Muscle of arm (tissue), 12 donors: ENCODE results near the gene SUCLG2. TPM values are rescaled to one million over a fixed set of nuclear protein-coding genes. Genes with fewer than 3 reads are reported as not detected.

Source experiments
- DNase-seq: peaks from one replicate; pipeline ENCODE4 v3.0.0-alpha.2; 2013
- polyA plus RNA-seq, 12 donors: library from polyadenylated mRNA; unstranded; fragments of 120-200 nt; gene quantifications; one replicate each; pipeline ENCODE4 v1.2.1, GENCODE V29; 2013; ENCODE audit not compliant: insufficient read length in 12 of 12

Gene SUCLG2
- polyA plus RNA-seq, 12 donors: 31.4 to 45.8 (median 36.3) TPM; not detected in 1

DNA sequence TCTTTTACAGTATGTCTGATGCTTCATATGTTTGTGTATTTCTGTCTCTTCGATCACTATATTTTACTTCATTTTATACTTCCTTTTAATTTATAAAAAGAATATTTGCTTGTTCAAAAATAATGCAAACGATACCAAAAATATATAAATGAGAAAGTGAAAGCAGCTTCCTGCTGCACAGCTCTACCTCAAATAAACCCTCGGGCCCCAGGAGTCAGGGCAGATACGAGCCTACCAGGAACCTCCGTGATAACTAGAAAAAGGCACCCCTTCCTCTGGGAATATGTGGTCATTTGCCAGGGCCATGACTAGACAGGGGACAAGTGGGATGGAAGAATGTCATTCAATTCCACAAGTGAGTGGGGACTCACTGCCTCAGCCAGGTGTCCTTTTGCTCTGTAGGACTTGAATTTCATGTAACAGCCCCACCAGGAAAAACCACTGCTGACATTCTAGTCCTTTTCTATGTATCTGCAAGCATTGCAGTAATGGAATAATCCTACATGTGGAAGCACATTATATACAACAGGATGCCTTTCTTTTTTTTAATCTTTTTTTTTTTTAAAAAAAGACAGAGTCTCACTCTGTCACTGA lies 133.3 kb downstream of the SUCLG2 start:
- no peak for DNase-seq

DNA sequence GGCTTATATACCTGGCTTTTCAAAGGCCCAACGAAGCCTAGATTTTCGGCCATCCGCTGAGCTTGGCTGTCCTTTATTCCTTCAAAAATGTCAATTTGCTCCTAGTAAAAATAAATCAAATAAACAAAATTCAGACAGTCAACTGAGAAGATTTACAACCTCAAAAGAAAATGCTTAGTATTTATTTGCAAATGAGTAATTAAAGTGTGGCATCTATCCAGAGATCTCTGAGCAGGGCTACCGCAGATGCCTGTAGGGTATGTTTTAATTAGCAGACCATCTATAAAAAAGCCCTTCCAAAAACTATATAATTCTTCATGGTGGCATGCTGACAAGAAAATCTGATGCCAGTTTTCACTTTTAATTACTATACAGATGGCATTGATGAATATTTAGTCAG lies 136.2 kb downstream of the SUCLG2 start:
- no peak for DNase-seq

DNA sequence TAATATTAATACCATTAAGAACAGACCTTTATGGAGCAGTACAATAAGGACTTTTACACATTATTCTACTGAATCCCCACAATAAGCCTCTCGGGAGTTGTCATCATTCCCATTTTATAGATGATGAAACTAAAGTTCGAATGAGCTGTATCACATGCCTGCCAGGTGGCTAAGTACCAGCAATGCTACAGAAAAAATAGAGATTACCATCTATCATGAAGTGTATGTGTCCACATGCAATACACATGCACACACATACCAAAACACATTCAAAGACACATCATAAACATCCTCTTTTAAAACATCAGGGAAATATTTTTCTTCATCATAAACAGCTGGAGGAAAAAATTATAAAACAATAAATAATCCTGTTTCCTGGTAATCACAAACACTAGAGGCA lies 136.6 kb downstream of the SUCLG2 start:
- no peak for DNase-seq

DNA sequence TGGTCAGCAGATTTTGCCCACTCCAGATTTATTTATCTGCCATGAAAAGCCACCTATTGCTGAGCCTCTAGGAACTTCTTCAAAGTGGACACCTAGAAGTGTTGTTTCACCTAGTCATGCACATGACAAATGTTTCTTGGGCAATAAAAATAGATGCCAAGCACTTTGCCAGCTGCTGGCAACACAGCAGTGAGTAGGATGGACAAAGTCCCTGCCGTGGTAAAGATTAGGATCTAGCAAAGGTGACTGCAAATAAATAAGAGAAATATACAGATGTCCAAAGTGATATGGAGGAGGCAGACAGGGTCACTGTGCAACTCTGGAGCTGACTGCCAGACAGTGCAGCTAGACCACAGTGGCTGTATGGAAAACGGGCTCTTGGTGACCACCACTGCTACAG lies 137.9 kb downstream of the SUCLG2 start:
- DNase-seq: no peak

DNA sequence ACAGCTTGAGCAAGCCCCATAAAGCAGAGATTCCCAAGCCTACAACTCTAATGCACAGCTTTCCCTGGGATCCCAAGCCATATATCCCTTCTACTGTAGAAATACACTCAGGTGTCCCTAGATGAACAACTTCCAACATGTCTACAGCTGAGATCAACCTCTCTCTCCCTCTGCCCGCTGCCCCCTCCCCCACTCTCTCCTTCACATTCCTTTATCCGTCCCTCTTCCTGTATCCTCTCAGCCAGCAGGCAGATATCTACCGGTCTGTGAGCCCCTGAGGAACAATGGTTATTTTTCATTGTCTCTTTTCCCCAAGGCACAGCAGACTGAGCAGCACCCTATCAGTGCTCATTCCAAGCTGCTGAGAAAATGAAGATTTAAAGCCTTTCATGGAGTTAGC lies 138.6 kb downstream of the SUCLG2 start:
- DNase-seq: no peak

DNA sequence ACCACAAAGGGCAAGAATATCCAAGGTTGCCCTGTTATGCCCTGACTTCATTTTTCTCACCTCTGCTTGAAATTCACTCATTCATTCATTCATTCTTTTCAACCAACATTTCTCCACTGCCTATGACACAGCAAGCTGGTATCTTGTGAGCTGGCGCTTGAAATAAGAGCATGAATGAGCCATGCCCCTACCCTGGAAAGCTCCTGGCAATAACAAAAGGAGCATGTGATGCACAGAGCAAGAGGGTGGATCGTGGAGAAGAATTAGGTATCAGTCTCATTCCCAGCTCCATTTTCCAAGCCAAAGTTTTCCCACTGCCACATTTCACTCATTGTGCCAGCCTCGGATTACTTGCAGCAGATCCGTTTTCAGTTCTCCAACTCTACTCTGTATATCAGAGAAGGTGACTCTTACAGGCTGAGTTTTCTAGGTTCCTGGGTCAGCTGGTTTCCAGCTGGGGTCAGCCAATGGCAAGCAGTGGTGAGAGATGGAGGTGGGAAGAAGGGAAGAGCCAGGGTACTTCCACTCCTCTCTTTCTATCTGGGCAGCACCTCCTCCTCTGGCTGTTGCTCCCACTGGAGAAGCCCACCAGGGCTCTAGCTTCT lies 144.8 kb downstream of the SUCLG2 start:
- no peak for DNase-seq

DNA sequence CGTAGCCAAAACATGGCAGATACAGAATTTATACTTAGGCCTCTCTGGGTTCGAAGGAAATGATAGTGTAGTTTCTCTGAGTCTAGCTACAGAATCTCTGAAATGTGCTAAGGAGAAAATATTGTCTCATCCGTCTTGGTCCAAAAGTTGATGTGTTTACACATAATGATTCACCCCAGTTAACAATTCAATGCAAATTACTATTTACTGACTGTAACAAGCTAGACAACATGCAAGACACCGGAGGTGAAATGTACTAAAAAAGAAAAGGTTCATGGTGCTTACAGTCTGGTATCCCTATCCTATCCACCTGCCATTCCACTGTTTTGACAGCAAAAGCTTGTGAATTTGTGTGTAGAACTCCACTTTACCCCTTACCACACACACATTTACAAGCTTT lies 146.8 kb downstream of the SUCLG2 start:
- no peak for DNase-seq

DNA sequence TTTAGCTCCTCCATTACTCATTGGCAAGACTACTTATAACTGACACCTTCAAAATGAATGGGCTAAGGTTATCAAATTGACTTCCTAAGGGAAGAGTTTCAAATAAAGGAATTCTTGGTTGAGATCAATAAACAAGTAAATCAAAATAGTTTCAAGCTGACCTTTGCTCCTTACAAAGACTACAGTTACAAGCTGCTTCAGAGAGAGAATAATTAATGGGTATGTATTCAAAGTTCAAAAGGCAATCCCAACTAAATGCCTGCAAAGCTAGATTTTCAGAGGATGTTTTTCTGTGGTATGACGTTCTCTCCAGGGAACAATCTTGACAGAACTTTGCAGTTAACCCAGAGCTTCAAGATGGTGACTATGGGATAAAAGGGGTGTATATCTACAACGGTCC lies 153.7 kb downstream of the SUCLG2 start:
- no peak for DNase-seq

DNA sequence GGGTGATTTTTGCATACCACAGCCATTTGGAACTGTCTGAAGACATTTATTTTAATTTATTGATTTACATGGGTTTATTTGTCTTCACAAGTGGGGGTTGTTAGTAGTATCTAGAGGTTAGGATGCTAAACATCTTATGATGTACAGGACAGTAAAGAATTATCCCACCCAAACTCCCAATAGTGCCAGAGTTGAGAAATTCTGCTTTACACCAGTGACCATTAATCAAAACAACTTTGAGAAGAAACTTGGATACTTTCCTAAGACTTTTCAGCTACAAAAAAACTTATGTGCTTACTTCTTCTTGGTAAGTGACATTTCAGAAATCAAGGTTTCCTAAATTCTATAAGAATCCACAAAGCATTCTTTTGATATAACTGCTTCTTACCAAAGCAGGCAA lies 156.7 kb downstream of the SUCLG2 start:
- no peak for DNase-seq

DNA sequence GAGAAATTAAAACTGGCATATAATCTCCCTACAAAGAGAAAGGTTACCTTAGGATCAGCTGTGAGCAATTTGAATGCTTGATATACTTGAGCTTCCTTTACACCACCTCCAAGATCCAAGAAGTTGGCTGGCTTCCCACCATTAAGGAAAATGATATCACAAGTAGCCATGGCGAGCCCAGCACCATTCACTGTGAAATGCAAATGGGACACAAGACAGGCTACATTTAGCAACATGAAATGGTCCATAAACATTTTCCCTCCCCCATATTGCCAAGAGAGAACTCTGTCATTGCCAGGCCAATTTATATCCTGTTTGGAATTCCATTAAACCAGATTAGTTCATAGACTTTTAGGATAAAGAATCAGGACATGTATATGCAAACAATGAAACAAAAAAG lies 158.7 kb downstream of the SUCLG2 start:
- no peak for DNase-seq

DNA sequence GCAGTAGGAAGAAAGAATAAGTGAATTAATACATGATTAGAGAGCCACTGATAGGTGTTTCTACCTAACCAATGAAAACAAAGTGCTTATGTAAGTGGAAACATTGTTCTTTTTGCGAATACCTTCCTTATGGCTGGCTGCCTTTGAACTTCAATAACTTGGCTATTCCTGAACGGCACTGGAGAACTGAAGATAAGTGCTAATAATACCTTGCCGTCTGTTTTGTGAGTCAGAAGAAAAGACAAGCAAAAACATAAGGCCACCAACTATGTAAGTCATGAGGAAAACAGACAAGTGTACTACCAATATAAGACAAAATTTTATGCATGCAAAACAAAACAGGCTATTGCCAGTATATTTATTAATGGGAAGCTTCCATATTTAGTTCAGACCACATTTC lies 160.6 kb downstream of the SUCLG2 start:
- DNase-seq: no peak

DNA sequence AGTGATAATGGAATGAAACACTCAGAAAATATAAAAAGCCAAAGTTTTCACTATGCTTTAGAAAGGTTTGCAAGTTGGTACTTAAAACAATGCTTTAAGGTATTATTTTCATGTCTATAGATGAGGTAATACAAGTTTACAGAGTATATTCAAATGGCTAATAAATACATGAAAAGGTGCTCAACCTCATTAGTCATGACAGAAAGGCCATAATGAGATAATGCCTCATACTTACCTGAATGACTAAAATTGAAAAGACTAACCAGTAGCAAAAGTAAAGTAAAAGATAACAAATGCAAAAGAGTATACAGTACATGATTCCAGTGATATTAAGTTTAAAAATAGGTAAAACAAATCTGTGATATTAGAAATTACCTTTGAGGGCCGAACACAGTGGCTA lies 163.8 kb downstream of the SUCLG2 start:
- DNase-seq: no peak

DNA sequence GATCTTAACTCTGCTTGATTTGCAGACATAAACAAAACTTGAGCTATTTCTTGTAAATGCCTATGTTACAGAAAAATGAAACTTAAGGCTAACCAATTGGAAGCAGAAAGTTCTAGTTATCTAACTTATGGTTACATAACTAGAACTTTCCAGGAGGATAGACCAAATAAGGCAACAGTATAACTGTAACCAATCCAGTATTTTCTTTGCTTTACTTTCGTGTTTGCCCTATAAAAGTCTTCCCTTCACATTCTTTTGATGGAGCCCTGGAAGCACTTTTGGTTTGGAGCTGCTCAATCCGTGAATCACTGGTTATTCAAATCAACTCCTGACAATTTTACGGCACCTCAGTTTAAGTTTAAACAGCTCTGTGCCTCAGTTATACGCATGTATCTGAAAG lies 164.6 kb downstream of the SUCLG2 start:
- no peak for DNase-seq

DNA sequence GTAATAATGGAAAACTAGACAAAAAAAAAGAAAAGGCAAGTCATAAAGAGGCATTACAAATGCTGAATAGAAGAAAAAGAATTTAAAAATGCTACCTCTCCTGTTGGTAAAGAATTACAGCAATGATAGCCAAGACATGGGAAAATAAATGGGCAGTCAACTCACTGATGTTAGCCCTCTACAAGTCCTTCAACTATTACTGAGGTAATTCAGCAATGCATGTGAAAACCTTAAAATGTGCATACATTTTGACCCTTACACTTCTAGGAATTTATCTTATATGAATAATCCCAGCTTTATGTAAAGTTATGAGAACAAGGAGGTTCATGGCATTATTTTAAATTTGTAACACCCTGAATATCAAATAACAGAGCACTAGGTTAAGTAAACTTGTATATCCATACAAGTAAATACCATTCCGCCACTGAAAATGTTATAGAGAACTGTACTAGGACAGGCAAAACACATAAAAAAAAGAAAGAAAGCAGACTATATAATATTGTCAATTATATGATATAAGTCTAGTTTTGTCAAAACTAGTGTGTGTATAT lies 166.8 kb downstream of the SUCLG2 start:
- DNase-seq: no peak

DNA sequence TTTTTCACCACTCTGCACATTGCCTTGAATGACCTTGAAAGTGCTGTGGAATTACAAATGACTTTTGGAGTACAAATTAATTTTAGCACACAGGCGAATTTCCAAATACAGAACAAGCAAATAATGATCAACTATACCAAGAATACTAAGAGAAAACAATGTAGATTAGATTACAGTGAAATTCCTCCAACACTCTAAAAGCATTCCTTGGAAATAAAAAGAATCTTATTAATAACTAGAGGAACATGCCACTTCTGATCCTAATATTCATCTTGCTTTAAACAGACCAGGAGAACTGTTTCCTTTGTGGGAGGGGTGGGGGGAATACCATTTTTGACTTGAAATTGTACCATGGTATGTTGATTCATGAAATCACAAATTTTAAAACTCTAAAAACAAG lies 167.5 kb downstream of the SUCLG2 start:
- no peak for DNase-seq

DNA sequence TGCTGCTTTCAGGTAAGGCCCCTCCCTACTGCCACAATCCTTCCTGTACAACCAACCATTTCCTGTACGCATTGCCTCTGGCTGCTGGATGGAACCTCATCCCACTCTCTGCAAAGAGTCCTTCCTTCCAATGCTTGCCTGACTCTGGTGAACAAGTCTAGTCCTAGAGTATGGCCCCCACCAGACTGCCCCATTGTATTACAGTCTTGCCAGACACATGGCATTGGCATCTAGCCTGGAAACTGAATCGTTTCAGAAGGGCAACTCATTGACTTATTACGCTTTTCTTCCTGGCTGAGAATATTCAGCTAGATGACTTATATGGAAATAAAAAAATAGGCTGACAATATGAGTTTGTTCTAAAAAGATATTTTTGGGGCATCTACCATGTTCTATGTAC lies 170.3 kb downstream of the SUCLG2 start:
- DNase-seq: no peak

DNA sequence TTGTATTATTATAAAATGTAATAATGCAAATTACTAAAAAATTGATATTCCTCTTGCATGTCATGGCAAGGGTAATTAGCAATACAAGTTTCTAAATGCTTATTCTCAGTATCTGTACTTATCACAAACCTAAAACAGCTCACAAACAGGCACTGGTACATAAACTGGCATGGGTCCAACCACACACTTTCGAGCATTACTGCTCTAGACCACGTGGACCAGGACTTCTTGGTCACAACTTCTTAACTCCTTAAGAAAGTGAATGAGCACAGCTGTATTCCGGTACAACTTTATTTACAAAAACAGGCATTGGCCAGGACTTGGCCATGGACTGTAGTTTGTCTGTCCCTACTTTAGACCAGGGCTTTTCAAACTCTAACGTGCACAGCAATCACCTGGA lies 173.3 kb downstream of the SUCLG2 start:
- DNase-seq: no peak

DNA sequence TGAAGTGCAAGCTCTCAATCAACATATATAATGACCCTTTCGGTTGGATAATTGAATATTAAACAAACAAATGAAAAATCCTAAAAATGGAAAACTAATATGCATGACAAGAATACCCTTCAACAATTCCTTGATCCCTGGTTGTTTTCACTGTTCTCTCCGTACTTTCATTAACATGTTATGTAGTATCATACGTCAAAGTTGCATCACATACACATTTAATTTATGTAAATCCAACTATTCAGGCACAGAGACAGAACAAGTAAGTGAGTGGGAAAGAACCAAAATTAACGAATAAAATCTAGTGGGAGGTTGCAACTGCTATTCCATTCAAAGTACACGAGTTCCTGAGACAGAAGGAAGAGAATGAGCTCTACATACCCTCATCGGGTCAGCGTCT lies 176.0 kb downstream of the SUCLG2 start:
- DNase-seq: no peak

DNA sequence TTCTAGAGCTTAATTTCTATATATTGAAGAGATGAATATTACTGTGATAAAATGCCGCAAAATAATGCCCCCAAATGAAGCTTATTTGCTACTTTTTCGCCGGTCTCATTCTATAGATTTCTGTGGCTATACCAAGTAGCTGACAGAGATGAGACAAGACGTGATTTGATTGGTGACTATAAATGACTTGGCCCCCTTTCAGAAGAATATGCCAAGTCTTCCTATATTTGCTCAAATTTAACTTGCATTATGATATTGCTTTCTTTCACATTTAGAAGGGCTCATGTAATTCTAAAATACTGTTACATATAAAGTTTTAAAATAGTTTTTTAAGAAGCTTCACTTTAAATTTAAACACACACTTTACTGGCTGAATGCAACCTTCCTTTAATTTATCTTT lies 180.1 kb downstream of the SUCLG2 start:
- no peak for DNase-seq

DNA sequence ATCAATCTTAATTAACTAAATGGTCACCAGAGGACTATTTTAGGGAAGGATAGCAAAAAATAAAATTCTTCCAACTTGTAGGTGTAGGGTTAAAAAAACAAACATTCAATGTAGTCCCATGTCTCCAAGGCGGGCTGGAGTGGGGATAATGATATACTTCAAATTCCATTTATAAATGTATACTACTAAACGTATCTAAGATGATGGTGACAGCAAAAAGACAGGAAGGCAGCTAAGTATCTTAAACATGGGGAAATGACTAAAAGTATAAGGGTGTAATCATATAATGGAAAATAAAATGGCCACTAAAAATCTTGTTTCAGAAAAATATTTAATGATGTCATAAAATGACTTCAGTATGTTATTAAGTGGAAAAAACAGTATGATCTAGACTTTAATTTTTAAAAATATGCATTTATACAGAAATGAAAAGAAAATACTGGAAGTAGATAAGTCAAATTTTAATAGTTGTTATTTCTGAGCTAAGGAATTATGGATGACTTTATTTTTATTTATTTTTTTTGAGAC lies 181.7 kb downstream of the SUCLG2 start:
- DNase-seq: no peak

DNA sequence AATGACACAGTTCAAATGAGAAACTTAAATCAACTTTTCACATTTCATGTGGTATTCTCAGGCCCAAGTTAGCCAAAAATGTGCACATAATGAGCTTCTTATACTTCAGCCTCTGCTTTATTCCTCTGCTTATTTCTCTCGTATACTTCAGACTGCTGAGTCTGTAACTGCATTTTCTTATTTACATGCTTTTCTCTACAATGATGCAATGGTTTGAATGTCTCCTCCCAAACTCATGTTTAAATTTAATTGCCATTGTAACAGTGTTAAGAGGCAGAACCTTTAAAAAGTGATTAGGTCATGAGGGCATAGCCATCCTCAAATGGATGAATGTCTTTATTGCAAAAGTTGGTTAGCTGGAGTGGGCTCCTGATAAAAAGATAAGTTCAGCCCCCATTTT lies 184.2 kb downstream of the SUCLG2 start:
- DNase-seq: no peak

DNA sequence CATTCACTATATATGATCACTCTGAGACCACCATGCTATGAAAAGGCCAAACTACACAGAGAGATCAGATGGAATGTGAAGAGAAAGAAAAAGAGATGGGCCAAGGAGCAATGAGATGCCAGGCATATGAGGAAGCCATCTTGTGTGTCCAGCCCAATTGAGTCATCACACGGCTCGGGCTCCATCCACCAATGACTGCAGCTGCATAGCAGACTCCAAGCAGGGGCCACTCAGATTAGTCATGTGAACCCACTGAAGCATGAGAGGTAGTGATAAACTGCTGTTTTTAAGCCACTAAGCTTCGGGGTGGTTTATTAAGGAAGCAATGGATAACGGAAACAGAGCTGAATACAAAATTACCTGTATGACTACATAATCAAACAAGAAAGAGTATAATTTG lies 185.9 kb downstream of the SUCLG2 start:
- DNase-seq: no peak

DNA sequence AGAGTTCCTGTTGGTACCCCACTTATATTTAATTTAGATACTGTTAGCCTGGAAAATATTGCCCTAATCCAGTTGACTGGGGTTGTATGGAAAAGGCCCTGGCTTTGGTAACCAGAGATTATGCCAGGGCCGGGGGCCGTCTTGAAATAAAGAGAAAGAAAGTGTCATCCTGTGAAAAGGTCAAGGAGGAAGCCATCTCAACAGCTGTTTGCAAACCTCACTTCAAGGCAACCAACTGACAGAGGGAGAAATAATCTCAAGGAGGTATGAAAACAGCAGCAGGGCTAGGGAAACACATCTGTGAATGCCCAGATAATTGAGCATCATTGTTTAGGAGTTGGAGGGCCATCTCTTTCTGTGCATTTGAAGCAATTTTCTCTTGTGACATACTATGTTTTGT lies 190.8 kb downstream of the SUCLG2 start:
- DNase-seq: no peak

DNA sequence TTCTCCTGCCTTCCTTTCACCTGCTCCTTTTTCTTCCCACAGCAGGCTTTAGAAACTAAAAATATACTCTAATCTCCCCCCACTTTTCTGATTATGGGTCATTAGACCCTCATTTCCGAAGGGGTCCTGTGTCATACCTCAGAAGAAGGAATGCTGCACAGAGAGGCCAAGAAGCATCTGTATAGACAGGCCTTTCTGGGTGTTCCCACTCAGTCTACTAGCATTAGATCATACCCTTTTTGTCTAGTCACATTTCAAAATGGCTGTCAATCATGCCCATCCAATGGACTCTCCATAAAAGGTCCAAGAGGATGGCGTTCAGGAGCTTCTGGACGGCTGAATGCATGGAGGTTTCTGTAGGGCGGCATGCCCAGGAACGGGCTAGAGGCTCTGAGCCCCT lies 192.2 kb downstream of the SUCLG2 start:
- no peak for DNase-seq
